HEK293 (cell line): ENCODE data around the gene OR1J4.

ENCODE experiments used
- CTCF ChIA-PET: fragments of 350-600 bp; formaldehyde crosslinking; extraction: SDS; loops from one replicate; lab custom pipeline; 2021; ENCODE audit warnings: antibody characterized with exemption; lab: Yijun Ruan, JAX
- POLR2A ChIA-PET: fragments of 300-600 bp; formaldehyde crosslinking; extraction: SDS; loops from one replicate; lab custom pipeline; 2020; ENCODE audit warnings: antibody characterized with exemption, inconsistent platforms; lab: Yijun Ruan, JAX
- H3K27ac ChIP-seq: fragments of 200-500 bp; sonication (Bioruptor generic); 2 replicates; pipeline ENCODE4 v1.5.1; 2014; ENCODE audit warnings: low read depth, low read length, control low read depth, inconsistent platforms; ENCODE audit errors: extremely low read depth
- H3K36me3 ChIP-seq, 2 experiments: fragments of 200-500 bp in 1 of 2; sonication (Bioruptor generic) in 1 of 2; 1 replicate in 1 of 2; 2 replicates in 1 of 2; pipeline ENCODE4 v1.5.1; 2014 to 2017; ENCODE audit warnings: inconsistent platforms in 2 of 2, low read length in 2 of 2; ENCODE audit not compliant: control insufficient read depth in 2 of 2, insufficient read depth in 1 of 2
- H3K4me1 ChIP-seq: fragments of 200-500 bp; sonication (Bioruptor generic); 2 replicates; pipeline ENCODE4 v1.5.1; 2014; ENCODE audit warnings: mild to moderate bottlenecking, low read length, inconsistent platforms; ENCODE audit not compliant: control insufficient read depth, insufficient read depth
- H3K4me3 ChIP-seq: 2 replicates; pipeline ENCODE4 v1.5.1; 2011; ENCODE audit warnings: low read depth, mild to moderate bottlenecking, control low read depth, low read length, moderate library complexity
- H3K9me3 ChIP-seq: fragments of 200-500 bp; sonication (Bioruptor generic); 2 replicates; pipeline ENCODE4 v1.5.1; 2014; ENCODE audit warnings: low read depth, low read length, inconsistent platforms; ENCODE audit not compliant: control insufficient read depth, insufficient read depth
- GLIS2 ChIP-seq: fragments of 450-650 bp; formaldehyde crosslinking; IDR thresholded peaks from 2 replicates; pipeline ENCODE4 v1.5.1; 2016; ENCODE audit warnings: missing biosample characterization, missing genetic modification characterization
- HOXC10 ChIP-seq: sonication (generic); formaldehyde crosslinking; IDR thresholded peaks from 2 replicates; pipeline ENCODE4 v1.8.1; 2023; ENCODE audit warnings: mild to moderate bottlenecking, missing genetic modification reagents
- MEIS1 ChIP-seq: sonication (generic); formaldehyde crosslinking; IDR thresholded peaks from 2 replicates; pipeline ENCODE4 v1.8.1; 2022; ENCODE audit warnings: missing genetic modification reagents, mild to moderate bottlenecking, borderline replicate concordance
- OSR2 ChIP-seq: fragments of 450-650 bp; formaldehyde crosslinking; IDR thresholded peaks from 2 replicates; pipeline ENCODE4 v1.5.1; 2016; ENCODE audit warnings: missing biosample characterization, missing genetic modification characterization
- SCRT1 ChIP-seq: fragments of 450-650 bp; formaldehyde crosslinking; IDR thresholded peaks from 2 replicates; pipeline ENCODE4 v1.5.1; 2016; ENCODE audit warnings: missing biosample characterization, missing genetic modification characterization, borderline replicate concordance
- ZNF155 ChIP-seq: fragments of 450-650 bp; formaldehyde crosslinking; IDR thresholded peaks from 2 replicates; pipeline ENCODE4 v1.5.1; 2016; ENCODE audit warnings: missing biosample characterization, missing genetic modification characterization
- ZNF169 ChIP-seq: fragments of 450-650 bp; formaldehyde crosslinking; IDR thresholded peaks from 2 replicates; pipeline ENCODE4 v1.5.1; 2016; ENCODE audit warnings: missing biosample characterization, missing genetic modification characterization
- ZNF174 ChIP-seq: fragments of 450-650 bp; formaldehyde crosslinking; IDR thresholded peaks from 2 replicates; pipeline ENCODE4 v1.5.0; 2017; ENCODE audit warnings: missing biosample characterization, mild to moderate bottlenecking, missing genetic modification characterization
- ZNF211 ChIP-seq: fragments of 450-650 bp; formaldehyde crosslinking; IDR thresholded peaks from 2 replicates; pipeline ENCODE4 v1.5.1; 2016; ENCODE audit warnings: low read depth, missing biosample characterization, missing genetic modification characterization
- ZNF302 ChIP-seq: fragments of 450-650 bp; formaldehyde crosslinking; IDR thresholded peaks from 2 replicates; pipeline ENCODE4 v1.5.1; 2016; ENCODE audit warnings: missing biosample characterization, missing genetic modification characterization, low read depth
- ZNF311 ChIP-seq: fragments of 450-650 bp; formaldehyde crosslinking; IDR thresholded peaks from 2 replicates; pipeline ENCODE4 v1.5.1; 2017; ENCODE audit warnings: missing biosample characterization, missing genetic modification characterization, borderline replicate concordance
- ZNF341 ChIP-seq: fragments of 450-650 bp; formaldehyde crosslinking; IDR thresholded peaks from 2 replicates; pipeline ENCODE4; 2016; ENCODE audit warnings: low read depth, missing biosample characterization, missing genetic modification characterization
- ZNF404 ChIP-seq: fragments of 450-650 bp; formaldehyde crosslinking; IDR thresholded peaks from 2 replicates; pipeline ENCODE4 v1.5.1; 2017; ENCODE audit warnings: missing biosample characterization, missing genetic modification characterization
- ZNF548 ChIP-seq: fragments of 450-650 bp; formaldehyde crosslinking; IDR thresholded peaks from 2 replicates; pipeline ENCODE4 v1.5.1; 2016; ENCODE audit warnings: missing biosample characterization, missing genetic modification characterization
- ZNF561 ChIP-seq: fragments of 450-650 bp; IDR thresholded peaks from 2 replicates; pipeline ENCODE4 v1.5.1; 2018; ENCODE audit warnings: missing biosample characterization, missing genetic modification characterization, borderline replicate concordance
- ZNF624 ChIP-seq: fragments of 450-650 bp; formaldehyde crosslinking; IDR thresholded peaks from 2 replicates; pipeline ENCODE4 v1.5.1; 2017; ENCODE audit warnings: missing biosample characterization, missing genetic modification characterization
- ZNF791 ChIP-seq: fragments of 450-650 bp; formaldehyde crosslinking; IDR thresholded peaks from 2 replicates; pipeline ENCODE4 v1.5.1; 2016; ENCODE audit warnings: missing biosample characterization, missing genetic modification characterization
- ZNF792 ChIP-seq: fragments of 450-650 bp; formaldehyde crosslinking; IDR thresholded peaks from 2 replicates; pipeline ENCODE4 v1.5.1; 2016; ENCODE audit warnings: missing biosample characterization, missing genetic modification characterization
- ZXDB ChIP-seq: fragments of 450-650 bp; formaldehyde crosslinking; IDR thresholded peaks from 2 replicates; pipeline ENCODE4 v1.5.1; 2016; ENCODE audit warnings: missing biosample characterization, missing genetic modification characterization
- TF ChIP-seq, protein P1 (sequence below): fragments of 450-650 bp; formaldehyde crosslinking; IDR thresholded peaks from 2 replicates; pipeline ENCODE4 v1.5.1; 2016; ENCODE audit warnings: missing biosample characterization, missing genetic modification characterization
- TF ChIP-seq, protein P2 (sequence below): fragments of 450-650 bp; formaldehyde crosslinking; IDR thresholded peaks from 2 replicates; pipeline ENCODE4 v1.5.1; 2017; ENCODE audit warnings: missing biosample characterization, missing genetic modification characterization
- TF ChIP-seq, protein P3 (sequence below): fragments of 450-650 bp; formaldehyde crosslinking; IDR thresholded peaks from 2 replicates; pipeline ENCODE4 v1.5.1; 2017; ENCODE audit warnings: missing biosample characterization, mild to moderate bottlenecking, missing genetic modification characterization, moderate library complexity

The OR1J4 gene, protein sequence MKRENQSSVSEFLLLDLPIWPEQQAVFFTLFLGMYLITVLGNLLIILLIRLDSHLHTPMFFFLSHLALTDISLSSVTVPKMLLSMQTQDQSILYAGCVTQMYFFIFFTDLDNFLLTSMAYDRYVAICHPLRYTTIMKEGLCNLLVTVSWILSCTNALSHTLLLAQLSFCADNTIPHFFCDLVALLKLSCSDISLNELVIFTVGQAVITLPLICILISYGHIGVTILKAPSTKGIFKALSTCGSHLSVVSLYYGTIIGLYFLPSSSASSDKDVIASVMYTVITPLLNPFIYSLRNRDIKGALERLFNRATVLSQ

DNA sequence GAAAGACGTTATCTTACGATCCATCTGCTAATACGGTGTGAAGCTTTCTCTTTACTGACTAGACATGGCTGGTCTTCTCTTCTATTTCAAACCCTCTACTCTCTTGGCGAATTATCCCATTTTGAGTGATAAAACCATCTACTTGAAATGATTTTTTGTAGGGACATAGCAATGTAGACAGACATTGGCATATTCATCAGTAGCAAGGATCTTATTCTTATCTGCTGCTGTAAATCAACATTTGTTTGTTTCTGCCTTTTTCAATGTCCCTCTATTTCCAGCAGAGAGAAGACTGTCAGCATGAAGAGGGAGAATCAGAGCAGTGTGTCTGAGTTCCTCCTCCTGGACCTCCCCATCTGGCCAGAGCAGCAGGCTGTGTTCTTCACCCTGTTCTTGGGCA is at the start of gene OR1J4:
TSS of gene OR1J4 (plus strand) at position 301 of the 400 bp plus-strand sequence. CDS start at position 301, 0 bp downstream.
- Histone ChIP-seq H3K36me3 (no peaks in the 10 kb centered on the region), H3K4me1 (no peaks in the 10 kb centered on the region), H3K9me3 (no peaks in the 10 kb centered on the region), H3K27ac (no peak within 1 kb of the TSS), H3K4me3 (no peak within 1 kb of the TSS)
- POLR2A ChIA-PET, result no interaction called here
- CTCF ChIA-PET, result no interaction called here
- no peak for TF ChIP-seq GLIS2 (tag by site-specific recombination)
- no peak for TF ChIP-seq ZNF302
- TF ChIP-seq OSR2, result no peak
- no peak for TF ChIP-seq ZNF548 (tag by site-specific recombination)

DNA sequence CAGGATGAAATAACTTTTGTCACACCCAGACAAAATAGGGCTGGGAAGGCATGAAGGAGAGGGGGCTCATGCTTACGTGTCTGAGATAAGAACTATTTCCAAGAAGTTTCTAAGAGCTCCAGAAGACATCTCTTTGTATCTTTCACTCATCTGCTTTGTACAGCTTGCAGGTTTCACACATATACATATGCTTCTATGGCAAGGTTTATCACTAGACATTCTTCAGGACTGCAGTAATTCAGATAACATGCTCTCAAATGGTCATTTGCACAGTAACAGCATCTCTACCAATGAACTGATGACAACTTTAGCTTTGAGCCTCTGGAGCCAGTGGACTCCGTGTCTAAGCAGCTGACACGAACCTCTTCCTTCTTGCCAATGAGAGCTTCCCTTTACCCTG is 44.4 kb upstream of the OR1J4 start:
- Histone ChIP-seq H3K4me3 (no peak overlapping the region), H3K4me1 (no peaks in the 10 kb centered on the region), H3K27ac (no peak overlapping the region), H3K36me3 (no peaks in the 10 kb centered on the region), H3K9me3 (no peaks in the 10 kb centered on the region)
- POLR2A ChIA-PET, result no interaction called here
- CTCF ChIA-PET, result interaction anchor here (0.7 to 1.6 kb wide), 4 partner anchors 9 to 988 kb away, joined by 3 to 4 read pairs (median 3); no protein-coding TSS in a partner anchor
- TF ChIP-seq ZNF311 (tag by site-specific recombination) (no peak), ZNF561 (no peak), ZNF404 (tag by site-specific recombination) (no peak), ZNF624 (tag by site-specific recombination) (no peak)
- TF ChIP-seq, protein P1, sequence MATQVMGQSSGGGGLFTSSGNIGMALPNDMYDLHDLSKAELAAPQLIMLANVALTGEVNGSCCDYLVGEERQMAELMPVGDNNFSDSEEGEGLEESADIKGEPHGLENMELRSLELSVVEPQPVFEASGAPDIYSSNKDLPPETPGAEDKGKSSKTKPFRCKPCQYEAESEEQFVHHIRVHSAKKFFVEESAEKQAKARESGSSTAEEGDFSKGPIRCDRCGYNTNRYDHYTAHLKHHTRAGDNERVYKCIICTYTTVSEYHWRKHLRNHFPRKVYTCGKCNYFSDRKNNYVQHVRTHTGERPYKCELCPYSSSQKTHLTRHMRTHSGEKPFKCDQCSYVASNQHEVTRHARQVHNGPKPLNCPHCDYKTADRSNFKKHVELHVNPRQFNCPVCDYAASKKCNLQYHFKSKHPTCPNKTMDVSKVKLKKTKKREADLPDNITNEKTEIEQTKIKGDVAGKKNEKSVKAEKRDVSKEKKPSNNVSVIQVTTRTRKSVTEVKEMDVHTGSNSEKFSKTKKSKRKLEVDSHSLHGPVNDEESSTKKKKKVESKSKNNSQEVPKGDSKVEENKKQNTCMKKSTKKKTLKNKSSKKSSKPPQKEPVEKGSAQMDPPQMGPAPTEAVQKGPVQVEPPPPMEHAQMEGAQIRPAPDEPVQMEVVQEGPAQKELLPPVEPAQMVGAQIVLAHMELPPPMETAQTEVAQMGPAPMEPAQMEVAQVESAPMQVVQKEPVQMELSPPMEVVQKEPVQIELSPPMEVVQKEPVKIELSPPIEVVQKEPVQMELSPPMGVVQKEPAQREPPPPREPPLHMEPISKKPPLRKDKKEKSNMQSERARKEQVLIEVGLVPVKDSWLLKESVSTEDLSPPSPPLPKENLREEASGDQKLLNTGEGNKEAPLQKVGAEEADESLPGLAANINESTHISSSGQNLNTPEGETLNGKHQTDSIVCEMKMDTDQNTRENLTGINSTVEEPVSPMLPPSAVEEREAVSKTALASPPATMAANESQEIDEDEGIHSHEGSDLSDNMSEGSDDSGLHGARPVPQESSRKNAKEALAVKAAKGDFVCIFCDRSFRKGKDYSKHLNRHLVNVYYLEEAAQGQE (tag by site-specific recombination), result no peak

DNA sequence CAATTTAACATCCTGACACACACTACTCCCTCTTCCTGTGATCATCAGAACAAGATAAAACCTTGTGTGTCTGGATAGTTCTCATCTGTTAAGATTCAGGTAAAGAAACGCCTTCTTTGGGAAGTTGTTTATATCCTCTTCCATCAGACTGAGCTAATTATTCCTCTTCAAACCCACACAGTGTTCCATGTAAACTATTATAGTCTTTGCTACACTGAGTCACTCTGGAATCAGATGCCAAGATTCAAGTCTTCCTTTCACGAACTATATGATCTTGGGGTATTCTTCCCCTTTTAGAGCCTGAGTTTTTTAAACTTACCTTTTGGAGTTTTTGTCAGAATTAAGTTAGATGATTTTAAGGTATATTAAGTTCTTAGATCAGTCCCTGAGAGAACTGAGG is 43.2 kb upstream of the OR1J4 start:
- Histone ChIP-seq H3K4me1 (no peaks in the 10 kb centered on the region), H3K27ac (no peak overlapping the region), H3K4me3 (no peak overlapping the region), H3K36me3 (no peaks in the 10 kb centered on the region)
- ChIA-PET CTCF (interaction anchor here (0.7 to 1.4 kb wide), 3 partner anchors 10 to 331 kb away, joined by 3 to 5 read pairs (median 3); no protein-coding TSS in a partner anchor), POLR2A (no interaction called here)
- no peak for TF ChIP-seq ZNF211 (tag by site-specific recombination)
- TF ChIP-seq ZNF155 (tag by site-specific recombination), result no peak
- no peak for TF ChIP-seq ZNF791
- TF ChIP-seq, protein P2, sequence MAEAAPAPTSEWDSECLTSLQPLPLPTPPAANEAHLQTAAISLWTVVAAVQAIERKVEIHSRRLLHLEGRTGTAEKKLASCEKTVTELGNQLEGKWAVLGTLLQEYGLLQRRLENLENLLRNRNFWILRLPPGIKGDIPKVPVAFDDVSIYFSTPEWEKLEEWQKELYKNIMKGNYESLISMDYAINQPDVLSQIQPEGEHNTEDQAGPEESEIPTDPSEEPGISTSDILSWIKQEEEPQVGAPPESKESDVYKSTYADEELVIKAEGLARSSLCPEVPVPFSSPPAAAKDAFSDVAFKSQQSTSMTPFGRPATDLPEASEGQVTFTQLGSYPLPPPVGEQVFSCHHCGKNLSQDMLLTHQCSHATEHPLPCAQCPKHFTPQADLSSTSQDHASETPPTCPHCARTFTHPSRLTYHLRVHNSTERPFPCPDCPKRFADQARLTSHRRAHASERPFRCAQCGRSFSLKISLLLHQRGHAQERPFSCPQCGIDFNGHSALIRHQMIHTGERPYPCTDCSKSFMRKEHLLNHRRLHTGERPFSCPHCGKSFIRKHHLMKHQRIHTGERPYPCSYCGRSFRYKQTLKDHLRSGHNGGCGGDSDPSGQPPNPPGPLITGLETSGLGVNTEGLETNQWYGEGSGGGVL (tag by site-specific recombination), result no peak
- TF ChIP-seq HOXC10 (CRISPR knock-in tag), result no peak
- TF ChIP-seq SCRT1 (tag by site-specific recombination), result no peak
- TF ChIP-seq ZXDB (tag by site-specific recombination), result no peak
- no peak for TF ChIP-seq ZNF174 (tag by site-specific recombination)
- no peak for TF ChIP-seq ZNF169
- TF ChIP-seq MEIS1 (CRISPR knock-in tag), result no peak
- TF ChIP-seq, protein P3, sequence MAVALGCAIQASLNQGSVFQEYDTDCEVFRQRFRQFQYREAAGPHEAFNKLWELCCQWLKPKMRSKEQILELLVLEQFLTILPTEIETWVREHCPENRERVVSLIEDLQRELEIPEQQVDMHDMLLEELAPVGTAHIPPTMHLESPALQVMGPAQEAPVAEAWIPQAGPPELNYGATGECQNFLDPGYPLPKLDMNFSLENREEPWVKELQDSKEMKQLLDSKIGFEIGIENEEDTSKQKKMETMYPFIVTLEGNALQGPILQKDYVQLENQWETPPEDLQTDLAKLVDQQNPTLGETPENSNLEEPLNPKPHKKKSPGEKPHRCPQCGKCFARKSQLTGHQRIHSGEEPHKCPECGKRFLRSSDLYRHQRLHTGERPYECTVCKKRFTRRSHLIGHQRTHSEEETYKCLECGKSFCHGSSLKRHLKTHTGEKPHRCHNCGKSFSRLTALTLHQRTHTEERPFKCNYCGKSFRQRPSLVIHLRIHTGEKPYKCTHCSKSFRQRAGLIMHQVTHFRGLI (tag by site-specific recombination), result no peak
- no peak for TF ChIP-seq ZNF792 (tag by site-specific recombination)
- TF ChIP-seq ZNF341 (tag by site-specific recombination), result no peak
- TF ChIP-seq, all 188 proteins: peak for 0
- no peaks in the 10 kb centered on the region for H3K9me3 ChIP-seq
